IMR-90 (cell line): ENCODE data around the gene CDC6. TPM values are rescaled to one million over a fixed set of nuclear protein-coding genes. Genes with fewer than 3 reads are reported as not detected.

ENCODE experiments used
- ATAC-seq: fragments of 200-7000 bp; cut with Tn5 transposase; 2 replicates; pipeline ENCODE4 v1.9.1; 2020; ENCODE audit warnings: low read depth, mild to moderate bottlenecking, moderate library complexity
- BruUV-seq: library from RNA; stranded (reverse); fragments of 400-500 nt; replicated peaks from 2 replicates; lab custom pipeline; 2021; lab: Mats Ljungman, UMichigan
- CTCF ChIA-PET: fragments of 300-600 bp; formaldehyde crosslinking; extraction: SDS; loops from one replicate; lab custom pipeline; 2021; ENCODE audit warnings: antibody characterized with exemption; lab: Yijun Ruan, JAX
- POLR2A ChIA-PET: fragments of 300-600 bp; sonication (Branson Sonifier 250); formaldehyde crosslinking; loops from one replicate; lab custom pipeline; 2022; ENCODE audit warnings: antibody characterized with exemption; ENCODE audit not compliant: unreplicated experiment; lab: Charles Lee
- DNase-seq: peaks from one replicate; pipeline ENCODE4 v3.0.0; 2013
- H2AFZ ChIP-seq: replicated peaks from 2 replicates; pipeline ENCODE3; 2013; ENCODE audit warnings: low read length, mild to moderate bottlenecking; ENCODE audit not compliant: poor library complexity
- H2AK5ac ChIP-seq: 2 replicates; pipeline ENCODE4 v1.6.1; 2013; ENCODE audit warnings: low read depth, low read length, inconsistent platforms
- H2AK9ac ChIP-seq: replicated peaks from 2 replicates; pipeline ENCODE3; 2013; ENCODE audit warnings: mild to moderate bottlenecking, low read depth, low read length, moderate library complexity; ENCODE audit not compliant: poor library complexity
- H2BK120ac ChIP-seq: 2 replicates; pipeline ENCODE4 v1.6.1; 2013; ENCODE audit warnings: low read depth, low read length, inconsistent platforms
- H2BK15ac ChIP-seq: 3 replicates; pipeline ENCODE4 v1.6.1; 2013; ENCODE audit warnings: low read depth, low read length, inconsistent platforms
- H2BK20ac ChIP-seq: 2 replicates; pipeline ENCODE4 v1.6.1; 2013; ENCODE audit warnings: low read depth, mild to moderate bottlenecking, inconsistent platforms, low read length, moderate library complexity
- H2BK5ac ChIP-seq: 2 replicates; pipeline ENCODE4 v1.6.1; 2013; ENCODE audit warnings: mild to moderate bottlenecking, low read depth, low read length, inconsistent platforms; ENCODE audit not compliant: poor library complexity, severe bottlenecking
- H3K14ac ChIP-seq: replicated peaks from 2 replicates; pipeline ENCODE4 v1.6.1; 2013; ENCODE audit warnings: low read depth, low read length, inconsistent platforms
- H3K18ac ChIP-seq: 2 replicates; pipeline ENCODE4 v1.6.1; 2013; ENCODE audit warnings: low read depth, low read length, control low read depth
- H3K23ac ChIP-seq: 2 replicates; pipeline ENCODE4 v1.6.1; 2013; ENCODE audit warnings: low read depth, low read length, inconsistent platforms
- H3K27ac ChIP-seq: 2 replicates; pipeline ENCODE4 v1.5.1; 2013; ENCODE audit warnings: mild to moderate bottlenecking, control low read depth, low read length; ENCODE audit not compliant: insufficient read depth
- H3K27me3 ChIP-seq: 2 replicates; pipeline ENCODE4 v1.6.1; 2013; ENCODE audit warnings: low read length; ENCODE audit not compliant: control insufficient read depth, insufficient read depth
- H3K36me3 ChIP-seq: 2 replicates; pipeline ENCODE4 v1.6.1; 2013; ENCODE audit warnings: low read length, mixed read lengths; ENCODE audit not compliant: control insufficient read depth, insufficient read depth
- H3K4ac ChIP-seq: 2 replicates; pipeline ENCODE4 v1.6.1; 2013; ENCODE audit warnings: low read depth, low read length, inconsistent platforms
- H3K4me1 ChIP-seq: 2 replicates; pipeline ENCODE4 v1.6.1; 2013; ENCODE audit warnings: low read length, mixed read lengths; ENCODE audit not compliant: control insufficient read depth, insufficient read depth
- H3K4me2 ChIP-seq: 2 replicates; pipeline ENCODE4 v1.6.1; 2013; ENCODE audit warnings: low read depth, mild to moderate bottlenecking, control low read depth, low read length, moderate library complexity
- H3K4me3 ChIP-seq: 2 replicates; pipeline ENCODE4 v1.5.1; 2013; ENCODE audit warnings: low read depth, mild to moderate bottlenecking, control low read depth, low read length, moderate library complexity; ENCODE audit not compliant: insufficient read depth
- H3K56ac ChIP-seq: 2 replicates; pipeline ENCODE4 v1.6.1; 2013; ENCODE audit warnings: low read length, inconsistent platforms; ENCODE audit not compliant: insufficient read depth; ENCODE audit errors: extremely low read depth
- H3K79me1 ChIP-seq, 2 experiments: 2 replicates each; pipeline ENCODE4 v1.6.1; 2013; ENCODE audit warnings: low read length in 2 of 2, inconsistent platforms in 1 of 2, low read depth in 1 of 2
- H3K9ac ChIP-seq: 2 replicates; pipeline ENCODE4 v1.6.1; 2013; ENCODE audit warnings: low read depth, low read length, control low read depth
- H3K9me1 ChIP-seq: 2 replicates; pipeline ENCODE4 v1.6.1; 2013; ENCODE audit warnings: low read length, inconsistent platforms; ENCODE audit not compliant: insufficient read depth
- H3K9me3 ChIP-seq: 2 replicates; pipeline ENCODE4 v1.6.1; 2013; ENCODE audit warnings: low read length; ENCODE audit not compliant: control insufficient read depth, insufficient read depth
- H4K20me1 ChIP-seq: 2 replicates; pipeline ENCODE4 v1.6.1; 2013; ENCODE audit warnings: low read length, inconsistent platforms; ENCODE audit not compliant: insufficient read depth
- H4K5ac ChIP-seq: 2 replicates; pipeline ENCODE4 v1.6.1; 2013; ENCODE audit warnings: mild to moderate bottlenecking, low read depth, low read length, control low read depth
- H4K8ac ChIP-seq, 2 experiments: 2 replicates each; pipeline ENCODE4 v1.6.1; 2013; ENCODE audit warnings: low read depth in 2 of 2, low read length in 2 of 2, control low read depth in 1 of 2, inconsistent platforms in 1 of 2
- H4K91ac ChIP-seq: 2 replicates; pipeline ENCODE4 v1.6.1; 2013; ENCODE audit warnings: low read depth, low read length, inconsistent platforms; ENCODE audit not compliant: insufficient read depth
- CEBPB ChIP-seq: IDR thresholded peaks from 2 replicates; pipeline ENCODE4 v1.6.1; 2012; ENCODE audit warnings: low read depth, low read length, improper control_type of control experiment
- MAZ ChIP-seq: IDR thresholded peaks from 2 replicates; pipeline ENCODE4 v1.6.1; 2012; ENCODE audit warnings: low read depth, mild to moderate bottlenecking, low read length, improper control_type of control experiment, moderate library complexity, borderline replicate concordance
- NFE2L2 ChIP-seq: fragments of 150-350 bp; IDR thresholded peaks from 2 replicates; pipeline ENCODE4 v1.6.1; 2016; ENCODE audit warnings: low read depth, mild to moderate bottlenecking, low read length
- RFX5 ChIP-seq: IDR thresholded peaks from 2 replicates; pipeline ENCODE4 v1.8.0; 2012; ENCODE audit warnings: low read depth, mild to moderate bottlenecking, low read length, moderate library complexity
- WGBS, 2 experiments: methylation state at CpG; one replicate each; pipeline versions ENCODE4 v1.1.5 to v1.1.7; 2013; ENCODE audit warnings: missing lambda C conversion rate in 2 of 2; ENCODE audit not compliant: insufficient read length in 1 of 2; ENCODE audit errors: extremely low coverage in 2 of 2; 5-methylcytosine and 5-hydroxymethylcytosine counted together
- dilution Hi-C: fragments of 300-500 bp; cut with HindIII; formaldehyde crosslinking; loops from one replicate; pipeline ENCODE4 v1.14.3; 2018; ENCODE audit warnings: low sequenced_read_pairs; ENCODE audit not compliant: unreplicated experiment
- in situ Hi-C: fragments of 300-500 bp; cut with MboI; formaldehyde crosslinking; loops from 3 replicates; pipeline ENCODE4 v1.14.3; 2019; ENCODE audit warnings: low sequenced_read_pairs, inconsistent platforms, mixed read lengths
- intact Hi-C: fragments of 100-400 bp; cut with micrococcal nuclease; formaldehyde crosslinking; loops from 2 replicates; pipeline ENCODE4 v1.10.0; 2022
- polyA plus RNA-seq, 3 experiments: library from polyadenylated mRNA; depleted of rRNA; stranded (reverse); fragments of >200 nt; gene quantifications; 2 replicates each; pipeline ENCODE4 v1.2.3, GENCODE V29; 2012; ENCODE audit warnings: low replicate concordance in 1 of 3
- total RNA-seq: library from RNA; depleted of rRNA; stranded (reverse); fragments of >200 nt; gene quantifications from 2 replicates; pipeline ENCODE4 v1.2.3, GENCODE V29; 2012

Gene CDC6
- total and polyA plus RNA-seq, 2 of the 4 experiments (the other 2 are of a cell fraction): 15.3 to 25.6 TPM

DNA sequence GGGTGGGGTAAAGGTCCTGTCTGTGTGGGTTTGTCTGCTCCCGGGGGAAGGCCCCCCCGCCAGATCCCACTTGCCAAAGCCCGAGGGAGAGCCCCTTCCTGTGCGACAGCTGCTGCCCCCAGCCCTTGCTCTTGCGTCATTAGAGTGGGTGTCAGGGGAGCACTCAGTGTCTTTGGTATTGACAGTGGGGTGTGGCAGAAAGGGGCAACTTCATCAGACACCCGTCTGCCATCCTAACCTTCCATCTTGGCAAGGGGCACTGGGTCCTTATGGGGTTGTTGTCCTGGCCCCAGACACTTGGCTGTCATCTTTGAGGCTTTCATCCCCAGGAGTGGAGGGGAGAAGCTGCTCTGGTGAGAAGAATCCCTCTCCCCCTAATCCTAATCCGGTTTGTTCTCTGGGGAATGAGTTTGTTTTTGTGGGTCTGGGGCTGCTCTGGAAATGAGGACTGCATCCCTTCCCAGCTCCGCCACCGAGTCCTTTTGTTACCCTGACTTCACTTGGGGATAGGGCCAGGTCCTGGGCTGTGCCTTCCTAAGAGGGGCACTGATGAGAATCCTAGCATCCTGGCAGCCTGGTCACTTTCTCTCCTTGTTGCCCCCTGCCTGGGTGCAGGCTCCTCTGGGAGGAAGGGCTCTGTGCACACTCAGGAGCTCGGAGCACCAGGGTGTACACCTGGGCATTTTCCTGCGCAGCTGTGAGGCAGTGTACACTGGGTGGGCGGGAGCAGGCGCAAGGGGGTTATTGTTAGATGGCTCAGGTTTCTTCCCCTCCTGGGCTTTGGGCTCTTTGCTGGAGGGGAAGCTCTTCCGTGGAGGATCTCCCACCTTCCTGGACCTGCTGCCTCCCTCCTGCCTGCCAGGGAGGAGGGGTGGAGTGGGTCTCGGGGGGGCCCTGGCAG, 55.8 kb downstream of the CDC6 start:
- H4K91ac ChIP-seq: peak overlapping the region; percentile 86
- peaks cover 40 to 89% of the 10 kb centered on the region in 2 experiments; a peak in 3 of 4 replicates for H3K79me1 ChIP-seq
- H3K9ac ChIP-seq: peak overlapping the region; percentile 77
- H3K27ac ChIP-seq: peak overlapping the region; percentile 87
- H3K27me3 ChIP-seq: no peaks in the 10 kb centered on the region
- peak overlapping the region; percentile 85 for H2BK5ac ChIP-seq
- H4K5ac ChIP-seq: no peak overlapping the region
- peaks cover 23% of the 10 kb centered on the region for H3K9me1 ChIP-seq
- H3K23ac ChIP-seq: peak overlapping the region; percentile 96
- intact Hi-C loops (loop anchor here (2.0 to 5.0 kb wide), 3 partner anchors 25 to 141 kb away; no protein-coding TSS in a partner anchor), in situ Hi-C loops (no loop called here), dilution Hi-C loops (no loop called here)
- POLR2A ChIA-PET: no interaction called here
- H3K14ac ChIP-seq: peak overlapping the region; percentile 96
- TF ChIP-seq RFX5 (no peak), CEBPB (peak; percentile 76), NFE2L2 (no peak), MAZ (peak; percentile 58; the same call in 1 of the 2 replicates)
- peak overlapping the region; percentile 96 for H3K4ac ChIP-seq
- no peak overlapping the region for H2AFZ ChIP-seq
- H2BK20ac ChIP-seq: peak overlapping the region; percentile 84
- H2AK9ac ChIP-seq: peak overlapping the region; percentile 97
- H4K8ac ChIP-seq: peak overlapping the region; percentile 67 to 73; a peak in 3 of 4 replicates
- ATAC-seq (no peak), DNase-seq (no peak)
- H3K9me3 ChIP-seq: no peaks in the 10 kb centered on the region
- H3K18ac ChIP-seq: peak overlapping the region; percentile 9
- peak overlapping the region; percentile 89 for H2BK120ac ChIP-seq
- peak overlapping the region; percentile 82 for H3K4me3 ChIP-seq
- CTCF ChIA-PET: interaction anchor here (0.7 to 1.6 kb wide), 2 partner anchors 11 to 40 kb away, joined by 3 to 4 read pairs; no protein-coding TSS in a partner anchor
- peak overlapping the region; percentile 79; the same call in 2 of the 3 replicates for H2BK15ac ChIP-seq
- peak overlapping the region; percentile 88; the same call in 1 of the 2 replicates for H3K56ac ChIP-seq
- peaks cover 4% of the 10 kb centered on the region; the same call in 1 of the 2 replicates for H3K36me3 ChIP-seq
- WGBS, 2 experiments: no CpG with 5 or more reads among the region's 15 CpGs
- peaks cover 46% of the 10 kb centered on the region for H3K4me1 ChIP-seq
- no TSS peak for BruUV-seq
- peak overlapping the region; percentile 83 for H3K4me2 ChIP-seq
- peaks cover 56% of the 10 kb centered on the region for H4K20me1 ChIP-seq
- H2AK5ac ChIP-seq: peak overlapping the region; percentile 91
